ENCODE results near the gene NME5. TPM values are rescaled to one million over a fixed set of nuclear protein-coding genes. Genes with fewer than 3 reads are reported as not detected.
"Not testable (repeated sequence)": the region's sequence is repeated elsewhere in the genome, so short reads cannot be mapped to it uniquely, and the experiment has no call there.

The NME5 gene
- total and polyA plus RNA-seq, 2 of the 8 experiments (the other 6 are each of a cell fraction or from before 2014, with no cell fraction given): 0.48 to 0.89 TPM

DNA sequence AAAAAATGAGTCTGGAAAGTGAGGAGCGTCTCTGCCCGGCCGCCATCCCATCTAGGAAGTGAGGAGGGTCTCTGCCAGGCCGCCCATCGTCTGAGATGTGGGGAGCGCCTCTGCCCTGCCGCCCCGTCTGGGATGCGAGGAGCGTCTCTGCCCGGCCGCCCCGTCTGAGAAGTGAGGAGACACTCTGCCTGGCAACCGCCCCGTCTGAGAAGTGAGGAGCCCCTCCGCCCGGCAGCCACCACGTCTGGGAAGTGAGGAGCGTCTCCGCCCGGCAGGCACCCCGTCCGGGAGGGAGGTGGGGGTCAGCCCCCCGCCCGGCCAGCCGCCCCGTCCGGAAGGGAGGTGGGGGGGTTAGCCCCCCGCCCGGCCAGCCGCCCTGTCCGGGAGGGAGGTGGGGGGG, 69.2 kb downstream of the NME5 start:
- POLR2A ChIA-PET (ENCODE audit: partially characterized antibody); H2BK12ac ChIP-seq (ENCODE audit: low read depth, low read length); H3K56ac ChIP-seq (replicated peaks; ENCODE audit: insufficient read length, low read depth, low read length); H3K4me1 ChIP-seq (replicated peaks in 1 of 4; ENCODE audit: control insufficient read depth in 3 of 4, insufficient read depth in 4 of 4, low read length in 3 of 4); H3K4ac ChIP-seq (replicated peaks; ENCODE audit: insufficient read length, low read depth, low read length); H2BK120ac ChIP-seq (replicated peaks; ENCODE audit: low read depth, low read length); H3K23ac ChIP-seq (ENCODE audit: insufficient read length); H3K23me2 ChIP-seq (ENCODE audit: low read depth, low read length); H2BK20ac ChIP-seq (ENCODE audit: low read length); H4K5ac ChIP-seq (ENCODE audit: insufficient read length, low read depth, low read length); H3K79me2 ChIP-seq (ENCODE audit: control insufficient read depth in 1 of 2, insufficient read depth in 2 of 2, low read length in 2 of 2); H3K27me3 ChIP-seq (replicated peaks in 1 of 4; ENCODE audit: control insufficient read depth in 3 of 4, extremely low read depth in 1 of 4, insufficient read depth in 3 of 4, low read length in 3 of 4); H2AFZ ChIP-seq (ENCODE audit: low read length); H4K20me1 ChIP-seq (replicated peaks in 1 of 2; ENCODE audit: control insufficient read depth in 1 of 2, insufficient read depth in 2 of 2, low read length in 2 of 2); H3K27ac ChIP-seq (ENCODE audit: low read depth, low read length); H2BK5ac ChIP-seq (ENCODE audit: low read depth, low read length); H3K4me3 ChIP-seq (ENCODE audit: extremely low read depth in 1 of 4, insufficient read depth in 2 of 4, low read depth in 3 of 4, low read length in 4 of 4); H4K91ac ChIP-seq (replicated peaks; ENCODE audit: insufficient read length, low read length); H3K79me1 ChIP-seq (ENCODE audit: low read depth, low read length); H2BK15ac ChIP-seq (ENCODE audit: low read length); H3K9me3 ChIP-seq (ENCODE audit: insufficient read depth in 2 of 2, low read depth in 1 of 2, low read length in 1 of 2); H3K4me2 ChIP-seq (ENCODE audit: insufficient read depth in 1 of 2, low read depth in 2 of 2, low read length in 2 of 2); H3K14ac ChIP-seq (ENCODE audit: insufficient read length); FAIRE-seq; H3K18ac ChIP-seq (ENCODE audit: extremely low read depth, low read length); H4K8ac ChIP-seq (ENCODE audit: extremely low read depth, insufficient read depth, low read length); H3K9ac ChIP-seq (replicated peaks in 1 of 4; ENCODE audit: extremely low read depth in 1 of 4, low read depth in 3 of 4, low read length in 3 of 4); DNase-seq (ENCODE audit: low read depth in 1 of 2, low spot score in 2 of 2); H2AK5ac ChIP-seq (ENCODE audit: low read depth, low read length); H3K36me3 ChIP-seq (ENCODE audit: control insufficient read depth in 2 of 4, insufficient read depth in 4 of 4, low read length in 3 of 4): not testable (repeated sequence)
- 59% methylated on average over 2 of the region's 32 CpGs; no CpG with 5 or more reads in 1 of the 2 experiments for WGBS, 2 experiments (ENCODE audit: extremely low coverage in 1 of 2, insufficient coverage in 1 of 2, insufficient read length in 1 of 2, insufficient replicate concordance in 2 of 2, low coverage in 1 of 2, low lambda C conversion rate in 2 of 2, missing lambda C conversion rate in 1 of 2)
- CTCF ChIA-PET (ENCODE audit: partially characterized antibody): interaction anchor here (0.7 to 11.5 kb wide), 12 partner anchors 9 to 441 kb away, joined by 3 to 179 read pairs (median 6); partner anchors contain the start of genes FAM13B and WNT8A

Measured in H1 (cell line).